OCI-LY3 (cell line): Measurements from ENCODE around the gene IGLL1.

Experiments used
- EZH2phosphoT487 ChIP-seq: fragments of 200-600 bp; shearing (Covaris generic); IDR thresholded peaks from 2 replicates; pipeline ENCODE4 v1.6.1; 2018; ENCODE audit warnings: antibody characterized with exemption, mixed run types, low read depth
- TF ChIP-seq, protein P1 (sequence below): fragments of 200-600, 300-600 bp; sonication (generic); IDR thresholded peaks from 2 replicates; pipeline ENCODE4 v1.5.1; 2014; ENCODE audit warnings: antibody characterized with exemption, low read length, low read depth

DNA sequence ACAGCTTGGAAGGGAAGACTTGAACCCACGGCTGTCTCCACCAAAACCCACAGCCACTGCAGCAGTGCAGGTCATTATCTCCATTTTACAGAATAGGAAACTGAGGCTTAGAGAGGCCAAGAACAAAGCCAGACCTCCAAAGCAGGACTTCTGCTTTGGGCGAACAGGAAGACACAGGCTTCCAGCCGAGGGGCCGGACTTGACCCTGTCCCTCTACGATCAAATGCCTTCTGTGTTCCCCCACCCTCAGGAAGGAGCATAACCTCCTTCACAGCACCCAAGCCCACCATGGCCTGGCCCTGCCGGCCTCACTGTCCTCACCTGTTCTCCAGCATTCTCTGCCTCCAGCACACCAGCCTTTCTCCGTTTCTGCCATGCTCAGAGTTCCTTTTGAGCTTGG is 15.8 kb downstream of the IGLL1 start:
- TF ChIP-seq, protein P1, sequence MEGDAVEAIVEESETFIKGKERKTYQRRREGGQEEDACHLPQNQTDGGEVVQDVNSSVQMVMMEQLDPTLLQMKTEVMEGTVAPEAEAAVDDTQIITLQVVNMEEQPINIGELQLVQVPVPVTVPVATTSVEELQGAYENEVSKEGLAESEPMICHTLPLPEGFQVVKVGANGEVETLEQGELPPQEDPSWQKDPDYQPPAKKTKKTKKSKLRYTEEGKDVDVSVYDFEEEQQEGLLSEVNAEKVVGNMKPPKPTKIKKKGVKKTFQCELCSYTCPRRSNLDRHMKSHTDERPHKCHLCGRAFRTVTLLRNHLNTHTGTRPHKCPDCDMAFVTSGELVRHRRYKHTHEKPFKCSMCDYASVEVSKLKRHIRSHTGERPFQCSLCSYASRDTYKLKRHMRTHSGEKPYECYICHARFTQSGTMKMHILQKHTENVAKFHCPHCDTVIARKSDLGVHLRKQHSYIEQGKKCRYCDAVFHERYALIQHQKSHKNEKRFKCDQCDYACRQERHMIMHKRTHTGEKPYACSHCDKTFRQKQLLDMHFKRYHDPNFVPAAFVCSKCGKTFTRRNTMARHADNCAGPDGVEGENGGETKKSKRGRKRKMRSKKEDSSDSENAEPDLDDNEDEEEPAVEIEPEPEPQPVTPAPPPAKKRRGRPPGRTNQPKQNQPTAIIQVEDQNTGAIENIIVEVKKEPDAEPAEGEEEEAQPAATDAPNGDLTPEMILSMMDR = no peak
- TF ChIP-seq EZH2phosphoT487 = no peak
